ENCODE data around the gene ERP27. TPM values are rescaled to one million over a fixed set of nuclear protein-coding genes. Genes with fewer than 3 reads are reported as not detected.

Gene ERP27
- total RNA-seq, 1 experiment from 2014 or later: not detected

- no peak overlapping the region for H3K4me3 Mint-ChIP-seq
These were observed 53.9 kb downstream of the ERP27 start for GRCh38 chr12:14884458-14884878.

DNA sequence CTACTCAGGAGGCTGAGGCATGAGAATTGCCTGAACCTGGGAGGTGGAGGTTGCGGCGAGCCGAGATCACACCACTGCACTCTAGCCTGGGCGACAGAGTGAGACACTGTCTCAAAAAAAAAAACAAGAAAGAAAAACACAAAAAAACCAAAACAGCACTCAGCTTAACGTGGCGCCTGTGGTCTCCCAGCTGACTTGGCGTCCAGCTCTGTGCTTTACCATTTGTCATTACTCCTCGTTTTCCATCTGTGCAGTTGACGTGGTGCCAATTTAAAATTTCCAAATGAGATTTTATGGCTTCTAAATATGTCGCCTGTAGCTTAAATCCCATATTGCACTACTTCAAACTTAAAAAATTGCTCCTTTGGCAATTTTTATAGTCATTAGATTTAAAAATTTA lies 54.7 kb downstream of the ERP27 start:
- no peak for DNase-seq (ENCODE audit: low spot score)
- ChIA-PET POLR2A (no interaction called here), CTCF (interaction anchor here (1.5 kb wide), 1 partner anchor 9 kb away, joined by 6 read pairs; no protein-coding TSS in a partner anchor)
- Mint-ChIP-seq H3K4me3 (no peak overlapping the region), H3K9me3 (no peaks in the 10 kb centered on the region), H3K36me3 (no peaks in the 10 kb centered on the region), H3K4me1 (peaks cover 11% of the 10 kb centered on the region), H3K27me3 (ENCODE audit: low read depth) (no peaks in the 10 kb centered on the region; the same call in 1 of the 2 replicates), H3K27ac (no peak overlapping the region)
- ATAC-seq: no peak
- TF ChIP-seq, protein P1, sequence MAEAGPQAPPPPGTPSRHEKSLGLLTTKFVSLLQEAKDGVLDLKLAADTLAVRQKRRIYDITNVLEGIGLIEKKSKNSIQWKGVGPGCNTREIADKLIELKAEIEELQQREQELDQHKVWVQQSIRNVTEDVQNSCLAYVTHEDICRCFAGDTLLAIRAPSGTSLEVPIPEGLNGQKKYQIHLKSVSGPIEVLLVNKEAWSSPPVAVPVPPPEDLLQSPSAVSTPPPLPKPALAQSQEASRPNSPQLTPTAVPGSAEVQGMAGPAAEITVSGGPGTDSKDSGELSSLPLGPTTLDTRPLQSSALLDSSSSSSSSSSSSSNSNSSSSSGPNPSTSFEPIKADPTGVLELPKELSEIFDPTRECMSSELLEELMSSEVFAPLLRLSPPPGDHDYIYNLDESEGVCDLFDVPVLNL (CRISPR knock-in tag; IDR thresholded peaks at IDR 0.05; ENCODE audit: borderline replicate concordance, low read depth): no peak
- TF ChIP-seq, protein P2, sequence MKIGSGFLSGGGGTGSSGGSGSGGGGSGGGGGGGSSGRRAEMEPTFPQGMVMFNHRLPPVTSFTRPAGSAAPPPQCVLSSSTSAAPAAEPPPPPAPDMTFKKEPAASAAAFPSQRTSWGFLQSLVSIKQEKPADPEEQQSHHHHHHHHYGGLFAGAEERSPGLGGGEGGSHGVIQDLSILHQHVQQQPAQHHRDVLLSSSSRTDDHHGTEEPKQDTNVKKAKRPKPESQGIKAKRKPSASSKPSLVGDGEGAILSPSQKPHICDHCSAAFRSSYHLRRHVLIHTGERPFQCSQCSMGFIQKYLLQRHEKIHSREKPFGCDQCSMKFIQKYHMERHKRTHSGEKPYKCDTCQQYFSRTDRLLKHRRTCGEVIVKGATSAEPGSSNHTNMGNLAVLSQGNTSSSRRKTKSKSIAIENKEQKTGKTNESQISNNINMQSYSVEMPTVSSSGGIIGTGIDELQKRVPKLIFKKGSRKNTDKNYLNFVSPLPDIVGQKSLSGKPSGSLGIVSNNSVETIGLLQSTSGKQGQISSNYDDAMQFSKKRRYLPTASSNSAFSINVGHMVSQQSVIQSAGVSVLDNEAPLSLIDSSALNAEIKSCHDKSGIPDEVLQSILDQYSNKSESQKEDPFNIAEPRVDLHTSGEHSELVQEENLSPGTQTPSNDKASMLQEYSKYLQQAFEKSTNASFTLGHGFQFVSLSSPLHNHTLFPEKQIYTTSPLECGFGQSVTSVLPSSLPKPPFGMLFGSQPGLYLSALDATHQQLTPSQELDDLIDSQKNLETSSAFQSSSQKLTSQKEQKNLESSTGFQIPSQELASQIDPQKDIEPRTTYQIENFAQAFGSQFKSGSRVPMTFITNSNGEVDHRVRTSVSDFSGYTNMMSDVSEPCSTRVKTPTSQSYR (CRISPR knock-in tag; IDR thresholded peaks at IDR 0.05): no peak
- no peak for TF ChIP-seq GTF2I (CRISPR knock-in tag; conservative IDR thresholded peaks at IDR 0.05)
- TF ChIP-seq, protein P3, sequence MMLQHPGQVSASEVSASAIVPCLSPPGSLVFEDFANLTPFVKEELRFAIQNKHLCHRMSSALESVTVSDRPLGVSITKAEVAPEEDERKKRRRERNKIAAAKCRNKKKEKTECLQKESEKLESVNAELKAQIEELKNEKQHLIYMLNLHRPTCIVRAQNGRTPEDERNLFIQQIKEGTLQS (CRISPR knock-in tag; conservative IDR thresholded peaks at IDR 0.05): no peak
- no peak for TF ChIP-seq FOXP1 (CRISPR knock-in tag; IDR thresholded peaks at IDR 0.05; ENCODE audit: borderline replicate concordance)
- no peak for TF ChIP-seq STAT6 (CRISPR knock-in tag; conservative IDR thresholded peaks at IDR 0.05; ENCODE audit: low read depth)
- TF ChIP-seq ARID4B (CRISPR knock-in tag; IDR thresholded peaks at IDR 0.05; ENCODE audit: borderline replicate concordance): no peak
- no peak for TF ChIP-seq PRRX2 (CRISPR knock-in tag; IDR thresholded peaks at IDR 0.05)

More at GRCh38 chr12:14884458-14884878, 53.9 kb downstream of the ERP27 start:
- H3K4me1 Mint-ChIP-seq: peaks cover 11% of the 10 kb centered on the region
- H3K36me3 Mint-ChIP-seq: no peaks in the 10 kb centered on the region
- ATAC-seq: no peak
- no peaks in the 10 kb centered on the region for H3K9me3 Mint-ChIP-seq
- POLR2A ChIA-PET: no interaction called here
- H3K27me3 Mint-ChIP-seq (ENCODE audit: low read depth): no peaks in the 10 kb centered on the region; the same call in 1 of the 2 replicates
- CTCF ChIA-PET: interaction anchor here (1.5 kb wide), 1 partner anchor 9 kb away, joined by 6 read pairs; no protein-coding TSS in a partner anchor
- no peak overlapping the region for H3K27ac Mint-ChIP-seq
- no peak for TF ChIP-seq PRDM15 (CRISPR knock-in tag; IDR thresholded peaks at IDR 0.05)
- TF ChIP-seq, protein P4, sequence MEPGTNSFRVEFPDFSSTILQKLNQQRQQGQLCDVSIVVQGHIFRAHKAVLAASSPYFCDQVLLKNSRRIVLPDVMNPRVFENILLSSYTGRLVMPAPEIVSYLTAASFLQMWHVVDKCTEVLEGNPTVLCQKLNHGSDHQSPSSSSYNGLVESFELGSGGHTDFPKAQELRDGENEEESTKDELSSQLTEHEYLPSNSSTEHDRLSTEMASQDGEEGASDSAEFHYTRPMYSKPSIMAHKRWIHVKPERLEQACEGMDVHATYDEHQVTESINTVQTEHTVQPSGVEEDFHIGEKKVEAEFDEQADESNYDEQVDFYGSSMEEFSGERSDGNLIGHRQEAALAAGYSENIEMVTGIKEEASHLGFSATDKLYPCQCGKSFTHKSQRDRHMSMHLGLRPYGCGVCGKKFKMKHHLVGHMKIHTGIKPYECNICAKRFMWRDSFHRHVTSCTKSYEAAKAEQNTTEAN (CRISPR knock-in tag; IDR thresholded peaks at IDR 0.05): no peak
- no peak for DNase-seq (ENCODE audit: low spot score)

Data from WTC11 (cell line).